GM20431 (cell line): ENCODE measurements around the gene PJA2.
"Not testable (repeated sequence)": the region's sequence is repeated elsewhere in the genome, so short reads cannot be mapped to it uniquely, and the experiment has no call there.

Source experiments
- in situ Hi-C: fragments of 300-500 bp; cut with MseI, MboI; formaldehyde crosslinking; loops from one replicate; pipeline ENCODE4 v1.15.0; 2020; ENCODE audit warnings: low sequenced_read_pairs; ENCODE audit not compliant: unreplicated experiment

Gene PJA2, protein sequence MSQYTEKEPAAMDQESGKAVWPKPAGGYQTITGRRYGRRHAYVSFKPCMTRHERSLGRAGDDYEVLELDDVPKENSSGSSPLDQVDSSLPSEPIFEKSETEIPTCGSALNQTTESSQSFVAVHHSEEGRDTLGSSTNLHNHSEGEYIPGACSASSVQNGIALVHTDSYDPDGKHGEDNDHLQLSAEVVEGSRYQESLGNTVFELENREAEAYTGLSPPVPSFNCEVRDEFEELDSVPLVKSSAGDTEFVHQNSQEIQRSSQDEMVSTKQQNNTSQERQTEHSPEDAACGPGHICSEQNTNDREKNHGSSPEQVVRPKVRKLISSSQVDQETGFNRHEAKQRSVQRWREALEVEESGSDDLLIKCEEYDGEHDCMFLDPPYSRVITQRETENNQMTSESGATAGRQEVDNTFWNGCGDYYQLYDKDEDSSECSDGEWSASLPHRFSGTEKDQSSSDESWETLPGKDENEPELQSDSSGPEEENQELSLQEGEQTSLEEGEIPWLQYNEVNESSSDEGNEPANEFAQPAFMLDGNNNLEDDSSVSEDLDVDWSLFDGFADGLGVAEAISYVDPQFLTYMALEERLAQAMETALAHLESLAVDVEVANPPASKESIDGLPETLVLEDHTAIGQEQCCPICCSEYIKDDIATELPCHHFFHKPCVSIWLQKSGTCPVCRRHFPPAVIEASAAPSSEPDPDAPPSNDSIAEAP

GRCh38 chr5:109409844-109410388 is at the start of gene PJA2:
TSS of gene PJA2 (minus strand) at chr5:109409974. CDS start at chr5:109383433, 26,541 bp downstream.
- in situ Hi-C loops, result no loop called here

- in situ Hi-C loops, result loop anchor here (25.0 kb wide), 2 partner anchors 543 to 818 kb away; no protein-coding TSS in a partner anchor
These were observed 45.9 kb upstream of the PJA2 start for GRCh38 chr5:109455598-109456096.

GRCh38 chr5:109454731-109455505 is 45.1 kb upstream of the PJA2 start:
- in situ Hi-C loops, result loop anchor here (25.0 kb wide), 2 partner anchors 543 to 818 kb away; no protein-coding TSS in a partner anchor

DNA sequence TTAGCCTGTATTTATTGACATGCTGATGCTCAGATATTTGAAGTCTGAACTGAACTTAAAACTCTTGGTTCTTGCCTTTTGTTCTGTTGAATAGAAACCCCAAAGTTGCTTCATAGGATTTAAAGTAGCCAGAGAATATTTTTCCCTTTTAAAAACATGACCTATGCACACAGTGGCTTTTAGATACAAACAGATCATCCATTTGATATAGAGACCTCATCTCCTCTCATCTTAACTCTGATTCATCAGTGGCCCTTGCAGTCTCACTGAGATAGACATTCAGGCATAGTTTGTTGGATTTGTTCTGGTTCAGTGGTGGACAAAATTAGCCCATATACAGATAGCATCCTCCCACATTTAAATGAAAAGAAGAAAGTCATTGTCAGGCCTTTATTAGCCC is 43.5 kb upstream of the PJA2 start:
- in situ Hi-C loops, result loop anchor here (25.0 kb wide), 2 partner anchors 541 to 816 kb away; no protein-coding TSS in a partner anchor

DNA sequence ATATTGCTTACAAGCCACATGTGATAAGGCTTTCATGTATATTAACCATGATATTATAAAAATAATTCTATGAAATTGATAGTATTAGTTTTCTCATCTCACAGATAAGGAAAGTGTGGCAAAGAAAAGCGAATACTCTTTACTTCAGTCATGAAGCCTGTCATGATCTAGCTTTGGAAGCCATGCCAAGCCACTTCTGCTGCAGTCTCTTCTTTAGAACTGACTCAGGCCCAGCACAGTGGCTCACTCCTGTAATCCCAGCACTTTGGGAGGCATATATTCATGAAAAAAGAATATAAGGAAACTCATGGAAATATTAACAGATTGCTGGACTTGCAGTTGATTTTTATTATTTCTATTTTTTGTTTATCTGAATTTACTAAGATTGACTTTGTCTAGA is 42.9 kb upstream of the PJA2 start:
- in situ Hi-C loops, result loop anchor here (25.0 kb wide), 2 partner anchors 540 to 815 kb away; no protein-coding TSS in a partner anchor

- in situ Hi-C loops, result loop anchor here (25.0 kb wide), 2 partner anchors 539 to 814 kb away; no protein-coding TSS in a partner anchor
These were observed 41.4 kb upstream of the PJA2 start for GRCh38 chr5:109451146-109451545.

DNA sequence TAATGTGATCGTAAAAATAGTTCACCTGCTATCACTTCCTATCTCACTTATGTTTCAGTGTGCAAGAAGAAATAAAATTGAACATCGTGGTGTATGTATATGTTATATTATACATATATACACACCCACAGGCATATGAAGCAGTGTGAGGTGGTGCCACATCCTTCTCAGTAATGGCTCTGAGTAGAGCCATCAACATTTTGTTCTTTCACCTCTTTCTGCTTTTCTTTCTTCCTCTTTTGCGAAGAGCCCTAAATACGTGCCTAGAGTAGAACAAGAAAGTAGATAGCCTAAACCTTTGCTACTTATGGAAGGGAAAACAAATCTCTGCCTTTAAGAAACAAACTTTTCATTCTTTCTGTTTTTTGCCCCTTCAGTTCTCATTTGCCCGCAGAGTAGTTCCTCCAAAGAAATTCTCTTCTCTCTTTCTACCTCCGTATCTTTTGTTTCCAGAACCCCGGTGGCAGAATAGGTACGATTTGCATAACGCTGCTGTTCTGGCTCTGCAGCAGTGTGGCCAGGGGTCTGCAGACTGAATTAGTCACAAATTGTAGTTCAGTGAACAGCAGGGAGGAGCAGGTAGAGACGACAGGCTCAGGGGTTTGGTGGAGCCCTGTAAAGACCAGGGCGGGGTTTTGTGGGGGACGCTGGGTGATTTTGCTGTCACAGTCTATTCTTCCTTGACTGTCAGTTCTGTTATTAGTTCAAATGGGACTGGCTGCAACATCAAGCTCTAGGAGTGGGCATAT is 40.5 kb upstream of the PJA2 start:
- in situ Hi-C loops, result loop anchor here (25.0 kb wide), 2 partner anchors 538 to 813 kb away; no protein-coding TSS in a partner anchor

DNA sequence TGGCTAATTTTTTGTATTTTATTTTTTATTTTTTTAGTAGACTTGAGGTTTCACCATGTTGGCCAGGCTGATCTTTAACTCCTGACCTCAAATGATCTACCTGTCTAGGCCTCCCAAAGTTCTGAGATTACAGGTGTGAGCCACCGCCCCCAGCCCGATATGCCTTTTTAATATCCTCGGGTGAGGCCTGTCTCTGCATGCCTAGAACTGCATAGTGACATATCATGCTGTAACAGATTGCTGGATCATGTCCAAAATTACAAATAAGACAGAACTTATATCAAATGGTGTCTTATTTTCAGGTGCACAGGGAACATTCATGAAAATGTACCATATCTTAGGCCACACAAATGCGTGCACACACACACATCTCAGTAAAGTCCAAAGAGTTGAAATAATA is 39.1 kb upstream of the PJA2 start:
- in situ Hi-C loops, result no loop called here

- in situ Hi-C loops, result no loop called here
These were observed 29.8 kb upstream of the PJA2 start for GRCh38 chr5:109439590-109439989.

DNA sequence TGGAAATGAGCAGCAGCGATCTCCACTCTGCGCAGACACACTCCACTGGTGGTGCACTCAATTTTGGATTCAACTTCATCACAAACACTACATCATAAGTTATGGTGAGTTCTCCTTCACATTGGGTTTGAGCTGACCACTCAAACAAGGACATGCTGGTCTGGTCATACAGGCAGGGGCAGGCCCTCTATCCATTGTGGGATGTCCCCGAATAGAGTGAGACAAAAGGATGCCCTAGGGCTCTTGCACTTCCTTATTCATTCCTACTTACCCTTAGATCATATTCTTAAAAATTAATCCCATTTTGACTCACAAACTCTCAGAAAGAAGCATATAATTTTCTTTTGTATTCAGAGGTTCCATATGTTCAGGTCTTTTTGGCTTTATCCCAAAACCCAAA is 16.3 kb upstream of the PJA2 start:
- in situ Hi-C loops, result no loop called here

- in situ Hi-C loops, result not testable (repeated sequence)
These were observed 15.7 kb upstream of the PJA2 start for GRCh38 chr5:109425521-109425920.

DNA sequence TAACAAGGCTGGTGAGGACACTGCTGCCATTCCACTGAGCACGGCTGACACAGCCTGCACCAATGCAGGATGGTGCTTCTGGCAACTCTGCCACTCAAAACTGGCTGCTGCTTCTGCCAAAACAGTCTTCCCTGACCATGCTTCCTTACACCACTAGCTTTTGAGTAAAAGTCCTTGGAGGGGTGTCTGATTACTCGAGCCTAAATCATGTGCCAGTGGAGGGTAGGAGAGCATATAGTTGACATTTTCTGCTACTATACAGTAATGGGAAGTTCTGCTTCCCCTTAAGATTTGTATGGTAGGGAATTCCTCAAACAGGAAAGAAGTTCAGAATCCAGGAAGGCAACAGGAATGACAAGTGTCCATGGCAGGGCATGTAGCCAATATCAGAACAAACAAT is 12.2 kb upstream of the PJA2 start:
- in situ Hi-C loops, result no loop called here

DNA sequence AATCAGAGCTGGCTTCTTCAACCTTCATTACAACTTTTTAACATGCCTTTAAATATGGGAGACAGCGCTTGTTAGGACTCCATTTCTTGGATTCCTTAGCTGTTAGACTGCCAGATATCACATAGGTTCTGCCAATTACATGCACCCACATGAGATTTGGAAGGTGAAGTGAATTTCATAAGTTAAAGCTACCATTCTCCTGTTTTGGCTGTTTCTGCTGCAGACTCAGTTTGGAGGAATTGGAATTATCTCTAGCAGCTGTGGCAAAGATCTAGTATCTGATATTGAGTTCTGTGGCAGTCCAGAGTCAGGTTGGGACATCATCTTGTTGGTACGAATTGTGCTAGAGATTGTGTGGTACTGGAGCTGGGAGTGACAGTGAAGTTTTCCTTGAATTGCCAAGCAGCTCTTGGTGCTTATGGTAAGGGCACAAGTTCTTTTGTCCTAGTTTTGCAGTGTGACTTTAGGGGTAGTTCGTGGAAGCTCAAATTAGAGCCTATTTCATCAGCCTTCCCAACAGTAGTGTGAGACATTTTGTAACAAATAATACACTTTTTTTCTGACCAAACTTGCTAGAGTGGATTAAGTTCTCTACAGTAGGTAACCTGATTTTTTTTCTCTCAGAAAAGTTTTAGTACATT is 9.1 kb upstream of the PJA2 start:
- in situ Hi-C loops, result no loop called here

GRCh38 chr5:109416882-109417281 is 7.1 kb upstream of the PJA2 start:
- in situ Hi-C loops, result no loop called here

DNA sequence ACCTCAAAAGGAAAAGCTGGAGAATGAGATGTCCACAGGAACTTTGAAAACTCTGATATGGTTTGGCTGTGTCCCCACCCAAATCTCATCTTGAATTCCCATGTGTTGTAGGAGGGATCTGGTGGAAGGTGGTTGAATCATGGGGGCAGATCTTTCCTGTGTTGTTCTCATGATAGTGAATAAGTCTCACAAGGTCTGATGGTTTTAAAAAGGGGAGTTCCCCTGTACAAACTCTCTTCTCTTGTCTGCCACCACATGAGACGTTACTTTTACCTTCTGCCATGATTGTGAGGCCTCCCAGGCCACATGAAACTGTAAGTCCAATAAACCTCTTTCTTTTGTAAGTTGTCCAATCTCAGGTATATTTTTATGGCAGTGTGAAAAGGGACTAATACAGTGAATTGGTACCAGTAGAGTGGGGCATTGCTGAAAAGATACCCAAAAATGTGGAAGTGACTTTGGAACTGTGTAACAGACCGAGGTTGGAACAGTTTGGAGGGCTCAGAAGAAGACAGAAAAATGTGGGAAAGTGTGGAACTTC is 4.2 kb upstream of the PJA2 start:
- in situ Hi-C loops, result not testable (repeated sequence)

DNA sequence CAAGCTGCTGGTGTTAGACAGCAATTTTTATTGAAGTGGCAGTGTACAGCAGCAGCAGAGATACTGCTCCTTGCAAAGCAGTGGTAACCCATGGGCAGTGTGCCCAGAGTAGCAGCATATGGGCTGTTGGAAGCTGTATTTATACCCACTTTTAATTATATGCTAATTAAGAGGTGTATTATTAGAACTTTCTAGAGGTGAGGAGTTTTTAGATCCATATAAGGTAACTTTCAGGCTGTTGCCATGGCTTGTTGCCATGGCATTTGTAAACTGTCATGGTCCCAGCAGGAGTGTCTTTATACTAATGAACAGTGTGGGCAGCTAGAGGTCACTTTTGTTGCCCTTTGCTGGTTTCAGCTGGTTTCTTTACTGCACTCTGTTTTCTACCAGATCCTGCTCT is 3.7 kb upstream of the PJA2 start:
- in situ Hi-C loops, result no loop called here

DNA sequence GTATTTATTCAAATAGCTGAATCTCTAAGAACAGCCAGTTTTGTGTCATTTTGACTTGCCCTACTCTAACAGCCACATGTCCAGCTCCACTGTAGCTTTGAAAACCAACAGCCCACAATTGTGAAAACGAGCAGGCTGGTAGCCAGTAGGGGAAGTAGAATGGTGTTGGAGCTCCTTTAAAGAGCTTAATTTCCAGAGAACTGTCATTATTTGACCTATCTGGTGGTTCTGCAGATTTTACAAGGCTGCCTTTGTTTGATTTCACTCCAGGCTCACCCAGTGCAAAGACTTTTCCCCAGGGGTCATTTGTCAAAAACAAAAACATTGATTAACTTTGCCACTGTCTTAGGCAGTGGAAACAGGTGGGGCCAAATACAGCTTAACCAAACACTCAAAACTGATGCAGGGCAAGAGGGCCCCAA is 3.2 kb upstream of the PJA2 start:
- in situ Hi-C loops, result no loop called here

GRCh38 chr5:109411627-109412026 is 1.9 kb upstream of the PJA2 start:
- in situ Hi-C loops, result no loop called here
